ENCODE data around the gene ELL.
"Not testable (repeated sequence)": the region's sequence is repeated elsewhere in the genome, so short reads cannot be mapped to it uniquely, and the experiment has no call there.

Gene ELL

GRCh38 chr19:18529782-18530181 is 7.9 kb upstream of the ELL start:
- no peak for DNase-seq

GRCh38 chr19:18526316-18526715 is 4.4 kb upstream of the ELL start:
- DNase-seq: no peak

DNA sequence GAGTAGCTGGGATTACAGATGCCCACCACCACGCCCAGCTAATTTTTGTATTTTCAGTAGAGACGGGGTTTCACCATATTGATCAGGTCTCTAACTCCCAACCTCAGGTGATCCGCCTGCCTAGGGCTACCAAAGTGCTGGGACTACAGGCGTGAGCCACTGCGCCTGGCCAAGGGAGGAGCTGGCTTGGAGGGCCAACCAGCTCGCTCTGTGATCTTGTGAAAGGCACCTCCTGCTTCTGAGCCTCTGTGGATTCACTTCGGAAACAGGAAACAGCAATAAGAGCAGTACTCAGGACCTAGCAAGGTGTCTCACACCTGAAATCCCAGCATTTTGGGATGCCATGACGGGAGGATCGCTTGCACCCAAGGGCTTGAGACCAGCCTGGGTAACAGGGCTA is 2.0 kb upstream of the ELL start:
- no peak for DNase-seq

- DNase-seq: not testable (repeated sequence)
Observed at GRCh38 chr19:18522862-18523440, 1.1 kb upstream of the ELL start.

- peak; percentile 99 for DNase-seq
Observed at GRCh38 chr19:18522124-18522861, 423 bp upstream of the ELL start.

DNA sequence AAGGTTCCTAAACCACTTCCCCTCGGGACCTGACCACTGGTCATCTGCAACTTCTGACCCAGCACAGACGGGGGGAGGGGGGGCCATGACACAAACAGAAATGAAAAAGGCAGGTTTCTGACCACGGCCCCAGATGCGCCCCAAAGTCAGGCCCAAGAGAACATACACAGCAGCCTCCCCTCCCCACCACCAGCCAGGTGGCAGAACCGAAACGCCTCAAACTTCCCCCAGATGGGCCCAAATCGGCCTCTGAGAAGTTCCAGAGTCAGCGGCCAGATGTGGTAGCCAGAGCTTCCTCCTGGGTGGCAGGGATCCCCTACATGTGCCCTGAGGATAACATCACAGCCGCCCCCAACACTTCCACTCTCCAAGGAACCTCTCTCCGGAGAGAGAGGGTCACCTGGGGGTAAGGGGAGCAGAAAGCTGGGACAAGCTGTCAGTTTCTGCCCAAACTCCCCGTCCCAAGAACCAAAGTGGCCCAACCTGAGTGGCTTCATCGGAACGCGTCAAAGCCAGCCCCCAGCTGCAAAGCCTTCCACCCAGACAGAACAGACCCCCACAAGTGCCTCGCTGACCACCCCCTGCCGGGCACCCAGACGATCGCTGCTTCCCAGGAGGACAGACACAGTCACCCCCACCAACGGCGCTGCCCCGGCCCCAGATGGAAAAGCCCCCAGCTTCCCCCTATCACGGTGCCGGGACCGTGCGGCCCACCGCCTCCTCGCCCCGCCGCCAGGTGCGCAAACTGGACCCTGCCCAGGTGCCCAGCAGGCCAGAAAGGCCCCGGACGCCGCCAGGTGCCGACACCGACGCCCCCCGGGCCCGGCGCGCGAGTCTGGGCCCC is 800 bp downstream of the ELL start:
- DNase-seq: no peak

DNA sequence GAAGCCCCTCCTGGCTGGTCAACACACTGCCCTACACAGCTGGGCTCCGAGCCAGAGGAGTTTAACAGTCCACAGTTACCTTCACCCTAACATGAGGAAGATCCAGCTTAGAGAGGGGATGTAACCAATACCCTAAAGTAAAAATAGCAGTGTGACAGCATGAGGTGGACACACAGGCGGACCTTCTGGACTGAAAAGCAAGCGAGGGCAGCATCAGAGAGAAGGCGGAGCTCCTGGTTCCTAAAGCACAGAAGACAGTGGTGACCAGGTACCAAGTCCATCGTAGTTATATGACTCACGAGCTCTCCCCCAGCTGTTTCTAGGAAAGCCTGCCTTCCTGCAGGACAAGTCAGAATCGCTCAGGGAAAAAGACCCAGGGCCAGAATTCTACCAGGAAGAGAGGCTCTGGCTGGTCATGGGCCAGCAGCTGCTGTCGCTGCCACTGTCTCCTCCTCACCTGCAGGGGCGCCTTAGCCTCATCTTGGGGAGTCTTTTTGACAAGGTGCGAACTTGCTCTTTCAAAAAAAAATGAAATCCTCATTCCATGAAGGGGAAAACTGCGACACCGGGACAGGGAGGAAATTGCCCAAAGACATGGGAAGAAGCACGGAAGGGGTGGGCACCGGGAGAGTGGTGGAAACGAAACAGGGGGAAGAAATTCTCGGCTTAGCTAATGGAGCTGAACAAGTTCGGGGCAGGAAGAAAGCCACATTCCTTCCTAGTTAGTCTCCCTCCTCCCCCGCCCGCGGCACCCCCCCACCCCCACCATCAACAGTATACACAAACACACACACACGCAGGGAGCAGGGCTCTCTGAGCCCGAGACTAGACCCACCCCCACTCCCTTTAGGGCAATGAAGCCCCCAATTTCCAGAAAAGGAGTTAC is 1.7 kb downstream of the ELL start:
- peak; percentile 30 for DNase-seq

- no peak for DNase-seq
Observed at GRCh38 chr19:18518639-18519038, 3.2 kb downstream of the ELL start.

DNA sequence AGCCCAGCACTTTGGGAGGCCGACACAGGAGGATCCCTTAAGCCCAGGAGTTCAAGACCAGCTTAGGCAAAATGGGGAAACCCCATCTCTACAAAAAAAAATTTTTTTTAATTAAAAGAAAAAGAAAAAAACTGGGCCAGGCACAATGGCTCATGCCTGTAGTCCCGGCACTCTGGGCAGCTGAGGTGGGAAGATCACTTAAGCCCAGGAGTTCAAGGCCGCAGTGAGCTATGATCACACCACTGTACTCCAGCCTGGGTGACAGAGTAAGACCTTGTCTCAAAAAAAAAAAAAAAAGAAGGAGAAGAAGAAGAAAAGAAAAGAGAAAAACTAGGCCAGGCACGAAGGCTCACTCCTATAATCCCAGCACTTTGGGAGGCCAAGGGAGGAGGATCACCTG is 4.3 kb downstream of the ELL start:
- DNase-seq: no peak

- DNase-seq: no peak
Observed at GRCh38 chr19:18515959-18516358, 5.9 kb downstream of the ELL start.

DNA sequence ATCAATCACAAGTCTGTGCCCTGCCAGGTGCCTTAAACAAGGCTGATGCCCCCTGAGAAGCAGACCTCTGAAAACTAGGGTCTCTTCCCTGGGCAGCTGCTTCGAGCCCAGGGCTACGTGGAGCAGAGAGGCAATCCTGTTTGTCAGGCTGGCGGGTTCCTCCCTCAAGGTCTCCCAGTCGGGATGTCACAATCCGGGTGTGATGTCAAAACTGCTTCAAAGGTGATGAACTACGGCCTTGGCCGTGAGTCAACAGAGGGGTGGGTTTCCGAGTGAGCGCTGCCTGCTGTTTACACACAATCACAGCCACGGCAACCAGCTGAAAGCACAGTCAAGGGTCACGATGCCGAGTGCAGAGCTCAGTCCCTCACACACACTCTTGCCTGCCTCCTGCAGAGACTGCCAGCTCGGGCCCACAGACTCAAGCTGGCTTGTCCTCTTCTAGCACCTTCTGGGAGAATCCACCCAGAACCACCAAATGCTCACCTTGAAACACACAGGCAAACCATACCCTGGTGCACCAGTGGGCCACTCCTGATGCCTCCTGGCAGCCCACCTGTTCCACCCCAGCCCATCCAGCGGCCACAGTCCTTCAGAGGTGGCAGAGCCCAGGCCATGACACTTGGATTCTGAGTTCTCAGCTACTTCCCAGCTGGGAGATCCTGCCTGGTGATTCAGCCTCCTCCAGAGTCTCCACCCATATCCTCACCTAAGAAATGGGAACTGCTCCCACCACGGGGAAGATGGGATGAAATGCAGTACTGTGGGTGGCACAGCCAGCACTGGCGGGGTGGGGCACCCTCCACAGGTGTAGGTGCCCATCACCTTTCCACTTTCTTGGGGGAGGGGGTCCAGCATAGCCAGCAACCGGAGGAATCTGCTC is 6.8 kb downstream of the ELL start:
- peak; percentile 29 for DNase-seq

GRCh38 chr19:18513868-18514267 is 8.0 kb downstream of the ELL start:
- DNase-seq: no peak

- no peak for DNase-seq
Observed at GRCh38 chr19:18510216-18510615, 11.7 kb downstream of the ELL start.

- no peak for DNase-seq
Observed at GRCh38 chr19:18508585-18508984, 13.3 kb downstream of the ELL start.

DNA sequence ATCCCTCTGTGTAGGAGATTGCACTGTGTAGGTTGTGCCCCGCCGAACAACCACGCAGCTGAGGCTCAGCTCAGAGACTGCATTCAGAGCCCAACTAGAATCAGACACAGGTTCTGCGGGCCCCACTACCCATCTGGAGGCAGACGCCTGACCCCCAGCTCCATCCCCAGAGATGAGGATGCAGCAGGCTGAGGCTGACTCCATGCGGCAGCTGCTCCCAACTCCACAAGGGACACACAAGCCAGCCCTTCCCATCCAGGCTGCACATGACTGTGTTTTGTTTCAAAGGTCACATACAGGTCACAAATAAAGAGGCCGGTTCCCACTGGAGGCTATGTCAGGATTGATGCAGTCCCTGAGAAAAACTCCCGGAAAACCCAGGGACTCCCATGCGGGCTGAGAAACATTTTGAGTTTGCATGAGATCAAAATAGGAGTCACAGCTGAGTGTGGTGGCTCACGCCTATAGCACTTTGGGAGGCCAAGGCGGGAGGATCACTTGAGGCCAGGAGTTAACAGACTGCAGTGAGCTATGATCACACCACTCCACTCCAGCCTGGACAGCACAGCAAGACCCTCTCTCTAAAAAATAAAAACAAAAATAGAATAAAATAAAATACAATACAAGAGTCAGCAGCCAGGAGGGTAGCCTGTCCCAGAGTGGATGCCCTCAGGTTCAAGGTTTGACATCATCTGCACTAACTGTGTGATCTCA is 14.0 kb downstream of the ELL start:
- no peak for DNase-seq

DNA sequence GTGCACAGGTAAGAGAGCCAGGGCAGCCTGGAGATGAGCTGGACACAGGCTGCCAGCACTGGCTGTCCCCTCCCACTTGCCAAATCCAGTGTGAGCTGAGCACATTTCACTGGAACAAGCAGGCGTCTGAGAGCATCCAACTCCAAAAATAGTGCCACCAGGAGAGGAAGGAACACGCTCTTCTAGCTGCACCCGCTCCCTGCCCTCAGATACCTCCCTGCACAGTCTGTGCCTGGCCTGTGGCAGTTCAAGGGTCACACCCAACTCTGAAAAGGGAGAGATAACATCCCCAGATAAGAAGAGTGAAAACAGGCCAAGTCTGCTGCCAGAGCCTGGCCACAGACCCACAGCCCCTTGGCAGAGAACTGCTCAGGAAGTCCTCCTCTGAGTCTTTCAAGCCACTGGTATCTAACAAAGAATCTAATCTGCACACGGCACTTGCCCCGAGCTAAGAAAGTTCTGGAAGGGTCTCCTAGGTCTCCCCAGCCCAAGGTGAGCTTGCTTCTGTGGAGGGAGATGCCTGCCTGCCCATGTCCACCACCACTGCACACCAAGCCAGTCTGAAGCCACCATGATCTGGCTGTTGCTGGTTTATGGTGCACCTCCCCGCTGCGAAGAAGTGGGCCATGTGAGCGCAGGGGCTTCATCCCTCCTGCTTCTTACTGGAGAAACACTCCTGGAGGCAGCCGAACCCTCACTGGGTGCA is 14.7 kb downstream of the ELL start:
- DNase-seq: no peak

DNA sequence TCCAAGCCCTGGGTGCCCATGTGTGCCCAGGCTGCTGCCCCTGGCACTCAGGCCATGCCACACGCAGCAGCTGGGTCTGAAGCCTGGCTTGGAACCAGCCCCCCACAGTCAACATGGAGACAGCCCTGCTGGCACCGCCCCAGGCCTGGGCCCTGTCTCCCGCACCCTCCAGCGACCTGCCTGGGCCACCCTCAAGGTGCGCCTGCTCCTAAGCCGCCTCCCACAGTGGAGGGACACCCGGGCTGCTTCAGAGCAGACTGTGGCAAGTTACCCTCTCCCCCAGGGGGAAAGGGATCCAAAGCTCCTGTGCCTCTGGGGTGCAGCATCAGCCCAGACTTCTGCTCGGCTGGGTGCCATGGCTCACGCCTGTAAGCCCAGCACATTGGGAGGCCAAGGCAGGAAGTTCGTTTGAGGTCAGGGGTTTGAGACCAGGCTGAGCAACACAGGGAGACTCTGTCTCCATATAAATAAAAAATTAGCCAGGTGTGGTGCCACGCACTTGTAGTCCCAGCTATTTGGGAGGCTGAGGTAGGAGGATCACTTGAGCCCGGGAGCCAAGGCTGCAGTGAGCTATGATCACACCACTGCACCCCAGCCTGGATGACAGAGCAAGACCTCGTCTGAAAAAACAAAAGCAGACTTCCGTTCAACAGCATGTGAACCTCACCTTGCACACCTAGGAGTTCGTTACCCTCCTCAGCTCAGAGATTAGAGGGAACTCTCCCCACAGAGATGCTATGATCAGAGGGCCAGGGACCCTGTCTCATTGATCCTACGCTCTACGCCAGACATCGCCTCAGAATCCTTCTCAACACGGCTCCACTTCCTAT is 15.6 kb downstream of the ELL start:
- DNase-seq: no peak

- DNase-seq: no peak
Observed at GRCh38 chr19:18504886-18505610, 16.8 kb downstream of the ELL start.

Measured in NCI-H774 (cell line).